HPDE6-E6E7 (cell line): ENCODE measurements around the gene MRPL36.
"Not testable (repeated sequence)": the region's sequence is repeated elsewhere in the genome, so short reads cannot be mapped to it uniquely, and the experiment has no call there.

ENCODE experiments used
- DNase-seq: peaks from one replicate; pipeline ENCODE4 v3.0.0; 2011; ENCODE audit warnings: missing footprints; ENCODE audit errors: extremely low spot score

The MRPL36 gene

GRCh38 chr5:1799602-1800471 is at the start of gene MRPL36:
MRPL36 (minus strand) TSS chr5:1799837; CDS start chr5:1798935, 902 bp downstream.
- peak; percentile 88 for DNase-seq

DNA sequence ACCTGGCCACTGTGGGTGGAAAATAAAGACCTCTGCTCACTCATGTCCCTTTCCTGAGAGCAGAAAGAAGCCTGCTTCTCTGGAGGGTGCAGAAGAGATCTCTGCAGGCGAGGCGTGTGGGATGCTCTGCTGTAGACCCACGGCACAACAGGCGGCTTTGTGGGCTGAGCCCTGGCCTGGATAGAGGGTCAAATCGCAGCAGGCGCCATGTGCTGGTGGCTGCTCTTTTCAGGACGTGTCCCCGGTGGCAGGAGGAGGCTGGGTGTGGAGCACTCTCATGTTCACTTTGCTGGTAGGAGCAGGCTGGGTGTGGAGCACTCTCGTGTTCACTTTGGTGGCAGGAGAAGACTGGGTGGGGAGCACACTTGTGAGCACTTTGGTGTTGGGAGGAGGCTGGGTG is 48.0 kb upstream of the MRPL36 start:
- no peak for DNase-seq

DNA sequence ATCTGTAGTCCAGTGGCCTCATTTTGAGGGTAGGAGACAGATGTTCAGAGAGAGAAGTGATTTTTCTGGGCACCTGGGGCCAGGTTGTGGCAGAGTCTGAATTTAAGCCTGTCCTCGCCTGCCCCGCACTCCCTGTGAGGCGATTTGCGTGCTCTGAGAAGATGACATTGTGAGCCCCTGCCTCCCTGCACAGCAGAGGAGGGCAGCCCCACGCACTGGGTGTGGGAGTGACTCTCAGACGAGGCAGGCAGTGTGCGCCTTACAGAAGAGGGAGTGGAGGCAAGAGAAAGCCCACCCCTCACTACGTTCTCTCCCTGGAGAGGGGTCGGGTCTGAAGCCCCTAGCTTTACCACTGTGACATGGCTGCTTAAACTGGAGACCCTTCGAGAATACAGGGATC is 47.4 kb upstream of the MRPL36 start:
- DNase-seq = no peak

DNA sequence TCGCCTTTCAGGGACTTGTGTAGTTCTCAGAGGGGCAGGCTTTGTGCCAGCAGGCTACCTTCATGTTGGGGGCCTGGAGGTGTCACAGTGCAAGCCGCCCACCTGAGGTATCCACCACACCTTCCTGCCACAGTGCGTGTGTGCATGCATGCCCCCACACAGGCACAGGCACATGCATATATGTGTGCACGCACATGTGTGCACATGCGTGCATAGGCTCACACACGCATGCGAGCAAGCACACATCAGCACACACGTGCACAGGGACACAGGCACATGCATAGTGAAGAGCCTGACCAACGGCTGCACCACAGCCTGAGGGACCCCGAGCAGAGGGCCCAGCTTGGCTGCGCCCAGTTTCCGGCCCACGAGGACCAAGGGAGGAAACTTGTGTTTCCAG is 46.9 kb upstream of the MRPL36 start:
- no peak for DNase-seq

- no peak for DNase-seq
Observed at GRCh38 chr5:1845696-1846095, 46.1 kb upstream of the MRPL36 start.

DNA sequence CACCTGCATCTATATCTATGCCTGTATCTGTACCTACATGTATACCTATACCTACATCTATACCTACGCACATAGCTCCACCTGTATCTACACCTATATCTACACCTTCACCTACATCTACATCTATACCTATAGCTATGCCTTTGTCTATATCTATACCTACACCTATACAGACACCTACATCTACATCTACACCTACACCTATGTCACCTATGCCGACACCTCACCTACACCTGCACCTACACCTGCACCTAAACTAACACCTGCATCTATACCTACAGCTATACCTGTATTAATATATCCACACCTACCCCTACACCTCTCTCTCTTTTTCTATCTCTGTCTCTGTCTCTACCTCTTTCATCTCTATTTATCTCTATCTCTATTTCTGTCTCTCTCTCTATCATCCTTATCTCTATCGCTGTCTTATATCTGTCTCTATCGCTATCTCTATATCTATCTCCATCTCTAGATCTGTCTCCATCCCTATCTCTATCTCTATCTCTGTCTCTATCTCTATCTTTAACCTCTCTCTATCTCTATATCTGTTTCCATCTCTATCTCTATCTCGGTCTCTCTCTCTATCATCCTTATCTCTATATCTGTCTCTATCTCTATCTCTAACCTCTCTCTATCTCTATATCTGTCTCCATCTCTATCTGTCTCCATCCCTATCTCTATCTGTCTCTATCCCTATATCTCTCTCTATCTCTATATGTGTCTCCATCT is 45.2 kb upstream of the MRPL36 start:
- no peak for DNase-seq

DNA sequence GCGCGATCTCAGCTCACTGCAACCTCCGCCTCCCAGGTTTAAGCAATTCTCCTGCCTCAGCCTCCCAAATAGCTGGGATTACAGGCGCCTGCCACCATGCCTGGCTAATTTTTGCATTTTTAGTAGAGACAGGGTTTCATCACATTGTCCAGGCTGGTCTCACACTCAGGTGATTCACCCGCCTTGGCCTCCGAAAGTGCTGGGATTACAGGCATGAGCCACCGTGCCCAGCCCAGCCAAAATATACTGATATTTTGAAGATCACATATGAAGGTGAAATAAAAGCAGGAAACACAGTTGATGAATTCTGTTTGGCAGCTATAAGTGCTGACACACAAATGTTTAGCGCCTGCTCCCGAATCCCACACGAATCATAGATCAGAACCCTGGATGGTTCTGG is 44.1 kb upstream of the MRPL36 start:
- not testable (repeated sequence) for DNase-seq

DNA sequence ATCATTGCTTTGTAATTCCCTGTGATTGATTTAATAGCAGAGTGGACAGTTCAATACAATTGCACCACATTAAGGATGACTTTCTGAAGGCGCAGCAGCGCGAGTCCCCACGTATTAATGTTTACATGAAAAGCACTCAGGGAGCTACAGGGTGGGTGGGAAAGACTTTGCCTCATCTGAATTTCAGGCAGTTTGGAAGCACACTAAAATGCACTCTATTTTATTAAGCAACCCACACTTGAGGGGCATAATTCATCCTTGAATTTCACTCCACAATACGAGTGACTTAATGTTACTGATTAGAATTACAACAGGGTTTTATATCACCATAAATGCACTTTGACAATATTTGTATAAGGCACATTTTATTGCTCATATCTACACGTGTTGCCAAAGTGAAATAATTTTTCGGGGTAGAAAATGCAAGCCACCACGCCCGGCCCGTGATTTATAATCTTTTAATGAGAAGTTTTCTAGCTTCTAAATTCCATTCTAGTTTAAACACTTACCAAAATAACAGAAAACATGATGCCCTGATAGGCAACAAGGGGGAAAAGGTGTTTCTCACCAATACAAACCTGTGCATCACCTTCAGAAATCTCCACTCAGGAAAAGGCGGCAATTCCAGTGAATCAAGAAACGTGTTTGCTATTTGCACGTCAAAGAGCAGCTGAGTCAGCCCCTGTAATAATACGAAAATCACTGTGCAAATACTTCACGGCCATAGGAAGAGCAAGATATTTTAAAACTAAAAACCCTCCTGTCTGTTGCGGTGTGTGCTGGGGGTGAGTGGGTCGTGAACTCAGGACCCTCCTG is 42.6 kb upstream of the MRPL36 start:
- no peak for DNase-seq

GRCh38 chr5:1840741-1841521 is 41.3 kb upstream of the MRPL36 start:
- DNase-seq = no peak

DNA sequence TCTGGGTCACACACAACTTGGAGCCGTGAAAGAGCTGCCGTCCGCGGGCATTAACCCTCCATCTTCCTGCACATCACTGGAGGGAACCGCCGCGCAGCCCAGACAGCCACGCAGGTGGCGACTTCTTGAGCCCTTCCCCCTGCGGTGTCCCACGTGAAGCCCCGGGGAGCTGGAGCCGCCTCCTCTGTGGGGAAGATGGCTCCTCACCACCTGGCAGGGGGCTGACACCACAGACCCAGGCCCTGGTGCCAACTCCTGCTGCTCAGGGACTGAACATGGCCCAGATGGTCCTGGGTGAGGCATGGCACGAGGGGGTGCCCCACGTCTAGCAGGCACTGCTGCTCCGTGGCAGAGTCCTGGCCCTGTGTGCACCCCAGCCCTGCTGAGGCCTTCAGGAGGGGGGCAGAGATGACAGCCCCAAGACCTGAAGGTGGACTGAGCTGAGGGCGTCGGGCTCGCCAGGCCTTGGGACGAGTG is 40.5 kb upstream of the MRPL36 start:
- DNase-seq = no peak

GRCh38 chr5:1838013-1838412 is 38.4 kb upstream of the MRPL36 start:
- no peak for DNase-seq

- no peak for DNase-seq
Observed at GRCh38 chr5:1836891-1837880, 37.5 kb upstream of the MRPL36 start.

DNA sequence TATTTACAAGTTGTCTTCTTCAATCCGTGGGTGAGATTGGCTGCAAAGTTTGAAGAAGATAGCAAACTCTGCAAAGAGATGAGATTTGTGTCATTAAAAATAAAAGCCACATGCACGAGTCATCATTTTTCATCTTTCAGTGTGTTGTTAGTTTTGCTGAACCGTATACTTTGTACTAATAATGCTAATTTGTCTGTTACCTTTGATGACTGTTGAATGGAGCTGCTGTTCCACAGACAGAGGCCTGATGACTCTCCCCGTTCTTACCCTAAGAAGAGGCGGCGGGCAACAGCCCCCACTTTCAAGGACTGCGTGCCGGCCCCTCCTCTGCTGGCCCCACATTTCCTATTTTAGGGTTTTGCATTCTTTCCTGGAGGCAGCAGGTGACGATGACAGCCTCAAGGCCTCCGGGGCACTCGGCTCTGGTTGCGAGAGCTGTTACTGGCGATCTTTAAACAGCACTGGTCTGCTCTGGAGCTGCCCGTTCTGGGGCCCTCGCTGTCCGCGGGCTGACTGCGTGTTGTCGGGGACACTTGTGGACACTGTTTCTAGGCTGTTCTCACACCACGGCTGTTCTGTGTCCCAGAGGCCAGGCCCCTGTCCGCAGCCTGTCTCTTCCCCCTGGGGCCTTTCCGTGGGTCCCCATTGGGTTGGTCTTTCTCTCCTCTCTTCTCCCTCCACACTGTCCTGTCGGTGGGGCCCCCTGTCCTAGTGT is 36.7 kb upstream of the MRPL36 start:
- DNase-seq = no peak

DNA sequence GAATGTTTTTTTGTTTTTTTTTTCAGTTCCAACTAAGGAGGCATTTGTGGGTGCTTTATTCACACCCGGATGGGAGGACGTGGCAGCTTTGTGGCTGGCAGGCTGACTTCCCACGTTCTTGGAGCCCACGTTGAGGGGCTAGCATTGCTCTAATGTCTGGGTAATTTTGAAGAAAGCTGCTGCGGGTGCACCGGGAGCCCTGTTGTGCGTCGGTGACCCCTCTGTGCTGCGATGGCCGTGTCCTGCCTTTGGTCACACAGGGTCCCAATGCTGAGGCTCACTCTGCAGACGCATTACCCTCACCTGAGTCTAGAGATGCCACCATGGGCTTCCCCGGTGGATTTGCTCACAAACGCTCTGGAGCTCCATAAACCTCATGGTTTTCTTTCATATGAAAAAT is 35.8 kb upstream of the MRPL36 start:
- DNase-seq = no peak

DNA sequence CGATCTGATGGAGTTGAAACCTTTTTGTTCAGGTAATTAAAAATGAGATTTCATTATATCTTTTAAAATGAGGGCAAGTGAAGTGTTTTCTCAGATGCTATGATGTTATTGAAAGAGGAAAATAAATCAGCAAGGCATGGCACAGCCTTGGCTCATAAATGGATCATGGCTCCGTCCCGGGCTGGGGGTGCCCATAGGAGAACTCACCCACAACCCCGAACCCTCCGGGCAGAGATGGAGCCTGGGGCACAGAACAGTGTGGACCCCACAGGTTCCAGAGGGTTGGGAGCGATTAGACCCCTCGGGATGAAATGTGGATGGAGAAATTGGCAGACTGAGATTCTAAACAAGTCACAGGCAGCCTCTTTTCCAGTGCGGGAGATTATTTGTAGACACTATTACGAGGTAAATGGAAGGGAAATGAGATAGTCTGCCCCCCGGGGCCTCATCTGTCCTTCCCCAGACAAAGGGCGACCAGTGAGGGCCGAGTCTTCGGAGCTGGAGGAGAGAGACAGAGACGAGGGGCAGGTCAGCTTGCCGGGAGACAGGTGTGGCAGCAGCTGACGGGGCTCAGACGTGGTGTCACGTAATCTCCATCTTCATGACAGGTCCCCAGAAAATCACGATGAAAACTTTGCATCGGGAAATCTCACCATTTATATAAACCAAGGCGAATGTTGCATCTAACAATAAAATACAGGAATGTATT is 35.2 kb upstream of the MRPL36 start:
- DNase-seq = no peak

DNA sequence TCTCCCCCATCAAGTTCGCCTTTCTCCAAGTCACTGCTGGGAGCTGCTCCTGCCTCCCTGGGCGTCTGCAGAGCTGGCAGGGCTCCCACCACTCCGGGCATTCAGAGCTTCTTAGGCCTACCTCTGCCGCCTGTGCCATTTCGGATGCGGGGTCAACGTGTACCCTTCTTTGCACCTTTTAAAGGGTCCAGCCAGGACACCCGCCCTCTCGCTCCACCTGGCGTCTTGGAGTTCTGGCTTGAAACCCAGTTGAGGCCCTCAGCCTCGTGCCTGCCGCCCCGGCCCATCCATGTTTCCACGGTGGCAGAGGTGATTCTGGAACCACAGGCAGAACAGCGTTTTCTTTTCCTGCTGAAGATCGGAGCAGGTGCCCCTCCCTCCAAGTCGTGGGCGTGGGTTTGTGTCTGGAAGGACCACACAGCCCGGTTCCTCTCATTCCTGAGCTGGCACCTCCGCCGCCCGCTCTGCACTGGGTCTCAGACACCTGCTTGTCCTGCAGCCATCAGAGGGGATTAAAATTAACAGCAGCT is 34.5 kb upstream of the MRPL36 start:
- no peak for DNase-seq

DNA sequence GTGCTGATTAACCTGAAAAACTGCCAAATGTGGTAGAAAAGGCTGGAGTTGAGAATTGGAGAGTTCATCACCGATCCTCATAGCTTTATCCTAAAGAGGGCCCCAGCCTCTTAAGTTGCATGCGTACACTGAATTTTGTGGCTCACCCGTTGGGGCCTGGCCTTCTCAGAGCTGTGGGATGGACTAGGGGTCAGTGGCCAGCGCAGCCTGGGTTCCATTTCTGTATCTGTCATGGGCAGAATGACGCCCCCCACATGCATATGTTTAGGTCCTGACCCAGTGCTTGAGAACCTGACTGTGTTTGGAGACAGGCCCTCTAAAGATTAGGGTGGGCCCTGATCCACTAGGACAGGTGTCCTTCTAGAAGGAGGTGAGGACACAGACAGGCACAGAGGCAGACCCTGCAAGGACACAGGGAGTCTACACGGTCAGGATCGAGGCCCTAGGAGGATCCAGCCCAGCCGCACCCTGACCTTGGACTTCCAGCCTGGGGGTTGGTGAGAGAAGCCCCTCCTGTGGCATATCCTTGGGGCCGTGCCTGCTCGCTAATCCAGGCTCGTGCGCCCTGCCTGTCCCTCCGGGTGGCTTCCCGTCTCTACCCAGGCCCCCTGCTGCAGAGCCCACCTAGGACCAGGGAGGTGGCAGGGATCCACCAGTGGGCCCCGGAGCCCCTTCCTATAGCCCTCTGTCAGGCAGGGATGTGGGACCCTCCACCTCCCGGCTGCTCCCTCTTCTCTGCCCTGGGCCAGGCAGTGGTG is 33.8 kb upstream of the MRPL36 start:
- DNase-seq = no peak
